Sigmoid colon (tissue), 4 donors: ENCODE data around the gene CCDC90B.

Source experiments
- EP300 ChIP-seq, 4 donors: sonication (generic); formaldehyde crosslinking; IDR thresholded peaks; one replicate each; pipeline ENCODE4 v1.6.1; 2017; ENCODE audit warnings: antibody characterized with exemption in 4 of 4
- TF ChIP-seq, protein P1 (sequence below), 4 experiments: fragments of 450-650 bp in 3 of 4; fragments of 200-600 bp in 1 of 4; IDR thresholded peaks; one replicate each; pipeline ENCODE4 v1.5.1; 2016 to 2019; ENCODE audit warnings: antibody characterized with exemption in 4 of 4, mild to moderate bottlenecking in 3 of 4, moderate library complexity in 2 of 4

DNA sequence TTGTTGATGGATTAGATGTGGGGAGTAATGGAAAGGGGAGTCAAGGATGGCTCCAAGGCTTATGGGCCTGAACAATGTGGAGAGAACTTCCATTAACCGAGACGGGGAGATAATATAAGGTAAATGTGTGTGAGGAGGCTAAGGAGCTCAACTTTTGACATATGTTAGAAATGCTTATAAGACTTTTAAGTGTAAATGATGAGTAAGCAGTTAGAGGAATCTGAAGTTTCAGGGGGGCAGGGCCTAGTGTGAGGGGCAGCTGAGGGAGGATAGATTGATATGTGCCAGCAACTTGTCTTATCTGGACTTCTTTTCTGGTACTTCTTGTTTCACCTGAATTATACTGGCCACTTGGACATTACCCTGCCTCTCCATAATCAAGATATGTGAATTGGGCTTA is 62.7 kb downstream of the CCDC90B start:
- no peak for TF ChIP-seq EP300 (IDR thresholded peaks at IDR 0.05)
- TF ChIP-seq, protein P1, sequence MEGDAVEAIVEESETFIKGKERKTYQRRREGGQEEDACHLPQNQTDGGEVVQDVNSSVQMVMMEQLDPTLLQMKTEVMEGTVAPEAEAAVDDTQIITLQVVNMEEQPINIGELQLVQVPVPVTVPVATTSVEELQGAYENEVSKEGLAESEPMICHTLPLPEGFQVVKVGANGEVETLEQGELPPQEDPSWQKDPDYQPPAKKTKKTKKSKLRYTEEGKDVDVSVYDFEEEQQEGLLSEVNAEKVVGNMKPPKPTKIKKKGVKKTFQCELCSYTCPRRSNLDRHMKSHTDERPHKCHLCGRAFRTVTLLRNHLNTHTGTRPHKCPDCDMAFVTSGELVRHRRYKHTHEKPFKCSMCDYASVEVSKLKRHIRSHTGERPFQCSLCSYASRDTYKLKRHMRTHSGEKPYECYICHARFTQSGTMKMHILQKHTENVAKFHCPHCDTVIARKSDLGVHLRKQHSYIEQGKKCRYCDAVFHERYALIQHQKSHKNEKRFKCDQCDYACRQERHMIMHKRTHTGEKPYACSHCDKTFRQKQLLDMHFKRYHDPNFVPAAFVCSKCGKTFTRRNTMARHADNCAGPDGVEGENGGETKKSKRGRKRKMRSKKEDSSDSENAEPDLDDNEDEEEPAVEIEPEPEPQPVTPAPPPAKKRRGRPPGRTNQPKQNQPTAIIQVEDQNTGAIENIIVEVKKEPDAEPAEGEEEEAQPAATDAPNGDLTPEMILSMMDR (IDR thresholded peaks at IDR 0.05): no peak
